Naive B cell (primary cell): ENCODE data around the gene ACP4. TPM values are rescaled to one million over a fixed set of nuclear protein-coding genes. Genes with fewer than 3 reads are reported as not detected.
"Not testable (repeated sequence)": the region's sequence is repeated elsewhere in the genome, so short reads cannot be mapped to it uniquely, and the experiment has no call there.

ENCODE experiments used
- ATAC-seq, 2 donors: fragments of 150-1000 bp; cut with Tn5 transposase; 2 replicates each; pipeline ENCODE4 v1.10.0; 2021; ENCODE audit warnings: low read depth in 2 of 2, mild to moderate bottlenecking in 2 of 2, moderate library complexity in 2 of 2
- DNase-seq: peaks from one replicate; pipeline ENCODE4 v3.0.0; 2022
- H3K27ac Mint-ChIP-seq, 6 donors: one replicate each; pipeline ENCODE4 v1.8.0; 2020 to 2022; ENCODE audit warnings: mild to moderate bottlenecking in 6 of 6, mixed read lengths in 6 of 6, moderate library complexity in 5 of 6, inconsistent platforms in 2 of 6
- H3K27me3 Mint-ChIP-seq, 3 donors: one replicate each; pipeline ENCODE4 v1.8.0; 2021 to 2022; ENCODE audit warnings: mixed read lengths in 3 of 3, mild to moderate bottlenecking in 1 of 3
- H3K36me3 Mint-ChIP-seq, 2 donors: one replicate each; pipeline ENCODE4 v1.8.0; 2020 to 2022; ENCODE audit warnings: mixed read lengths in 2 of 2, inconsistent platforms in 1 of 2, mild to moderate bottlenecking in 1 of 2
- H3K4me1 Mint-ChIP-seq, 3 donors: one replicate each; pipeline ENCODE4 v1.8.0; 2020 to 2022; ENCODE audit warnings: mixed read lengths in 3 of 3, inconsistent platforms in 1 of 3, mild to moderate bottlenecking in 1 of 3, moderate library complexity in 1 of 3
- H3K4me3 Mint-ChIP-seq, 8 donors: one replicate each; pipeline ENCODE4 v1.8.0; 2020 to 2022; ENCODE audit warnings: mild to moderate bottlenecking in 8 of 8, mixed read lengths in 8 of 8, moderate library complexity in 8 of 8, inconsistent platforms in 2 of 8
- H3K9me3 Mint-ChIP-seq, 7 donors: one replicate each; pipeline ENCODE4 v1.8.0; 2020 to 2022; ENCODE audit warnings: mixed read lengths in 7 of 7, mild to moderate bottlenecking in 5 of 7, inconsistent platforms in 2 of 7, moderate library complexity in 1 of 7
- polyA plus RNA-seq, 6 donors: library from polyadenylated mRNA; unstranded; fragments of 300-500 nt; fragmentation: Illumina TruSeq; gene quantifications; one replicate each; pipeline ENCODE4 v1.2.3, GENCODE V29; 2021; ENCODE audit warnings: low read depth in 6 of 6

The ACP4 gene, protein sequence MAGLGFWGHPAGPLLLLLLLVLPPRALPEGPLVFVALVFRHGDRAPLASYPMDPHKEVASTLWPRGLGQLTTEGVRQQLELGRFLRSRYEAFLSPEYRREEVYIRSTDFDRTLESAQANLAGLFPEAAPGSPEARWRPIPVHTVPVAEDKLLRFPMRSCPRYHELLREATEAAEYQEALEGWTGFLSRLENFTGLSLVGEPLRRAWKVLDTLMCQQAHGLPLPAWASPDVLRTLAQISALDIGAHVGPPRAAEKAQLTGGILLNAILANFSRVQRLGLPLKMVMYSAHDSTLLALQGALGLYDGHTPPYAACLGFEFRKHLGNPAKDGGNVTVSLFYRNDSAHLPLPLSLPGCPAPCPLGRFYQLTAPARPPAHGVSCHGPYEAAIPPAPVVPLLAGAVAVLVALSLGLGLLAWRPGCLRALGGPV
- polyA plus RNA-seq = not detected

DNA sequence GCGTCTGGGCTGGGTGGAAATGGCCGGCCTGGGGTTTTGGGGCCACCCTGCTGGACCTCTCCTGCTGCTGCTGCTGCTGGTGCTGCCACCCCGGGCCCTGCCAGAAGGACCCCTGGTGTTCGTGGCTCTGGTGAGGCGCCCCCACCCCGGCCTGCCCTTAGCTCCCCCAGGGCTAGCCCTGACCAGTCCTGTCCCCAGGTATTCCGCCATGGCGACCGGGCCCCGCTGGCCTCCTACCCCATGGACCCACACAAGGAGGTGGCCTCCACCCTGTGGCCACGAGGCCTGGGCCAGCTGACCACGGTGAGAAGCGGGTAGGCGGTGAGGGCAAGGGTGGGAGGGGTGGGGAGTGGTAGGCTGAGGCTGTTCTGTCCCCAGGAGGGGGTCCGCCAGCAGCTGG lies at the start of gene ACP4:
Gene ACP4, plus strand, starts transcription at position 20 of the 400 bp plus-strand sequence. Its CDS starts 0 bp downstream, at position 20.
- Mint-ChIP-seq H3K27me3 (peaks cover 0 to 13% (median 0%) of the 10 kb centered on the region in 3 donors), H3K4me1 (peaks cover 5 to 7% (median 6%) of the 10 kb centered on the region in 3 donors), H3K4me3 (peak within 1 kb of the TSS in 1 of 8 donors; percentile 76), H3K9me3 (no peaks in the 10 kb centered on the region), H3K36me3 (no peaks in the 10 kb centered on the region), H3K27ac (peak within 1 kb of the TSS in 3 of 6 donors; percentile 14 to 61 (median 28))
- ATAC-seq (no peak), DNase-seq (no peak)

DNA sequence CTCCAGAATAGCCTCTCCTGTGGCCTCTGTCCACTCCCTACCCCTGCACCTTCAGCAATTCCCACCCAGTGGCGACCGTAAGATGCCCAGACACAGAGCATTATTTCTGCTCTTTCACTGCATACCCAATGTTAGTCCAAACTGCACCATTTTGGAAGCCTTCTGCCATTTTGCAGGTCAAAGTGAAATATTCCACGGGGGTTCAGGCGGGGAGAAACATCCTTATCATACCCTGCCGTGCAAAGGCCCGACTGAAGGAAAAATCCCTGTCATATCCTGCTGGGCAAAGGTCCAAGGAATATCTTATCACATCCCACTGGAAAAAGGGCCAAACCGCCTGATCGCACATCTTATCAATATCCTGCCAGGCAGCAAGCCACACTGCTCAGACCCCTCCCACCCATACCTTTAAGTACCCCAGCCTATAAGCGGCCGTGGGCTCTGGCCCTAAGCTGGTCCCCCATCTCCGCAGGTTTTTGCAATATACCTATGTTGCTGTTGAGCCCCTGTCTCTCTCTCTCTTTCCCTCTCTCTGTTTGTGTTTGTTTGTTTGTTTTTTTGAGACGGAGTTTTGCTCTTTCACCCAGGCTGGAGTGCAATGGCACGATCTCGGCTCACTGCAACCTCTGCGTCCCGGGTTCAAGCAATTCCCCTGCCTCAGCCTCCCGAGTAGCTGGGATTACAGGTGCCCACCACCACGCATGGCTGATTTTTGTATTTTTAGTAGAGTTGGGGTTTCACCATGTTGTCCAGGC lies 48.9 kb upstream of the ACP4 start:
- H3K4me3 Mint-ChIP-seq = no peak overlapping the region
- peaks cover 36 to 80% (median 55%) of the 10 kb centered on the region in 3 donors for H3K27me3 Mint-ChIP-seq

DNA sequence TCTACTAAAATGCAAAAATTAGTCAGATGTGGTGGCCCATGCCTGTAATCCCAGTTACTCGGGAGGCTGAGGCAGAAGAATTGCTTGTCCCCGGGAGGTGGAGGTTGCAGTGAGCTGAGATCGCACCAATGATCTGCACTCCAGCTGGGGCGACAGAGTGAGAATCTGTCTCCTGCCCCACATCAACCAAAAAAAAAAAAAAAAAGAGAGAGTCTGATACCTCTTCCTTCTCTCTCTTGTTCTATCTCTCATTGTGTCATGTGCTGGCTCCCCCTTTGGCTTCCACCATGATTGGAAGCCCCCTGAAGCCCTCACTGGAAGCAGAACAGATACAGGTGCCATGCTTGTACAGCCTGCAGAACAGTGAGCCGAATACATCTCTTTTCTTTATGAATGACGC lies 46.7 kb upstream of the ACP4 start:
- Mint-ChIP-seq H3K4me3 (no peak overlapping the region), H3K27ac (no peak overlapping the region)

More for the DNA sequence above, 48.9 kb upstream of the ACP4 start:
- no peak for DNase-seq
- Mint-ChIP-seq H3K9me3 (peaks cover 0 to 3% (median 0%) of the 10 kb centered on the region in 7 donors), H3K4me1 (no peaks in the 10 kb centered on the region), H3K36me3 (peaks cover 0 to 5% of the 10 kb centered on the region in 2 donors), H3K27ac (peak overlapping the region in 1 of 6 donors; percentile 67)
- no peak for ATAC-seq

DNA sequence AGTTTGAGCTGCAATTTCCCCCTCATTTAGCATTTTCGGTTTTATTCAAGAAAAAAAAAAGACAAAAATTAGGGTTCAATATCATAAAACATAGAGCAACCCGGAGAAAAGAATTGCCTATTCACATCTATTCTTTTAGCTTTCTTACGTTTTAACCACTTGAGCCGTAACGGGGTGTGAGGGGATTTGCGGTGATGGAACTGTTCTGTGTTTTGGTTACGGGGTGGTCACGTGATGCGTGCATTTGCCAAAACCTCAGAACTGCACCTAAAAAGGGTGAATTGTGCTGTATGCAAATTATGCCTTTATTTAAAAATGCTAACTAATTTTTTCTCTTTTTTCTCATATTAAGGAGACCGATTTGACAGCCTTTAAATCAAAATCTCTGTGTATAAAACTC lies 45.0 kb upstream of the ACP4 start:
- H3K27ac Mint-ChIP-seq = no peak overlapping the region
- peaks cover 18 to 56% (median 34%) of the 10 kb centered on the region in 3 donors for H3K27me3 Mint-ChIP-seq
- no peak for ATAC-seq
- no peaks in the 10 kb centered on the region for H3K36me3 Mint-ChIP-seq
- peaks cover 0 to 2% (median 0%) of the 10 kb centered on the region in 7 donors for H3K9me3 Mint-ChIP-seq
- DNase-seq = no peak
- H3K4me3 Mint-ChIP-seq = no peak overlapping the region
- H3K4me1 Mint-ChIP-seq = no peaks in the 10 kb centered on the region

More for the DNA sequence above, 46.7 kb upstream of the ACP4 start:
- no peak for ATAC-seq
- Mint-ChIP-seq H3K4me1 (no peaks in the 10 kb centered on the region), H3K36me3 (no peaks in the 10 kb centered on the region), H3K27me3 (peaks cover 27 to 69% (median 46%) of the 10 kb centered on the region in 3 donors), H3K9me3 (peaks cover 0 to 2% (median 0%) of the 10 kb centered on the region in 7 donors)
- DNase-seq = no peak

DNA sequence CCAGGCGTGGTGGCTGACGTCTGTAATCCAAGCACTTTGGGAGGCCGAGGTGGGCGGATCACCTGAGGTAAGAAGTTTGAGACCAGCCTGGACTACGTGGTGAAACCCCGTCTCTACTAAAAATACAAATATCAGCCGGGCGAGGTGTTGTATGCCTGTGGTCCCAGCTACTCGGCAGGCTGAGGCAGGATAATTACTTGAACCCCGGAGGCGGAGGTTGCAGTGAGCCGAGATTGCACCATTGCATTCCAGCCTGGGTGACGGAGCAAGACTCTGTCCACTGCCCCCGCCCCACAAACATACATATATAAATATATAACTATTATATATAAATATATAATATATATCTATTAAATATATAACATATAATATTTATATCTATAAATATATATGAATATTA lies 43.1 kb upstream of the ACP4 start:
- not testable (repeated sequence) for H3K4me1 Mint-ChIP-seq, DNase-seq, H3K9me3 Mint-ChIP-seq, H3K4me3 Mint-ChIP-seq, ATAC-seq, H3K27ac Mint-ChIP-seq, H3K36me3 Mint-ChIP-seq
- peaks cover 7 to 48% (median 18%) of the 10 kb centered on the region in 3 donors for H3K27me3 Mint-ChIP-seq

DNA sequence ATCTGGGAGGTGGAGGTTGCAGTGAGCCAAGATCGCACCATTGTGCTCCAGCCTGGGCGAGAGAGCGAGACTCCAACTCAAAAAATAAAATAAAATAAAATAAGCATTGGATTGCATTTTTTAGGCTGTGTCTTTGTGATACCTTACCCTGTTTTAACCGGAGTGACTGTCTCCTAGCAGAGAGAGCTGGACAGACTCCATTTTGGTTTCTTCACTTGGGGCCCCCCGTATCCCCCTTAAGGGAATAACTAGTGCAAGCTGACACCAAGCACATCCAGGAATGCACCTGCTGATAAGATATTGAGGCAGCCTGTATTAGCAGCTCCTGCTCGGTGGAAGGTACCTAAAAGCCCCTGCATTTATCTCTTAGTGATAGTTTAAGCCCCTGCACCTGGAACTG lies 40.7 kb upstream of the ACP4 start:
- no peak overlapping the region for H3K4me3 Mint-ChIP-seq
- H3K9me3 Mint-ChIP-seq = peaks cover 0 to 2% (median 0%) of the 10 kb centered on the region in 7 donors
- H3K36me3 Mint-ChIP-seq = no peaks in the 10 kb centered on the region
- no peak overlapping the region for H3K27ac Mint-ChIP-seq
- H3K4me1 Mint-ChIP-seq = no peaks in the 10 kb centered on the region
- DNase-seq (no peak), ATAC-seq (no peak)
- H3K27me3 Mint-ChIP-seq = peaks cover 0 to 44% (median 20%) of the 10 kb centered on the region in 3 donors

DNA sequence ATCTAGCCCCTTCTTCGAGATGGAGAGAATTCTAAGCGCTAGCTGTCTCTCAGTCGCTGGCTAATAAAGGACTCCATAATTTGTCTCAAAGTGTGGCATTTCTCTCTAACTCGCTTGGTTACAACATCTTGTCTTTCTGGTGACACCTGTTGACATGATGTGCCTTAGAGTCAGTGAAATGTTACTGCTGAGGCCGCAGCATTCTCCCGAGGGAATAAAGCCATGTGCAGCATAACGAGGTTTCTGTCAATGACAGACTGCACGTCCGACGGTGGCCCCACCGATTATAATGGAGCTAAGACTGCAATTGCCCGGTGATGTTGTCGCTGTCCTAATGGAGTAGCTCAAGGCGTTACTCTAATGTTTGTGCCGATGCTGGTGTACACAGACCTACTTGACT lies 40.2 kb upstream of the ACP4 start:
- DNase-seq = no peak
- no peak for ATAC-seq
- Mint-ChIP-seq H3K36me3 (no peaks in the 10 kb centered on the region), H3K9me3 (peaks cover 0 to 2% (median 0%) of the 10 kb centered on the region in 7 donors), H3K27me3 (peaks cover 3 to 44% (median 25%) of the 10 kb centered on the region in 3 donors), H3K4me1 (no peaks in the 10 kb centered on the region), H3K4me3 (no peak overlapping the region), H3K27ac (no peak overlapping the region)

DNA sequence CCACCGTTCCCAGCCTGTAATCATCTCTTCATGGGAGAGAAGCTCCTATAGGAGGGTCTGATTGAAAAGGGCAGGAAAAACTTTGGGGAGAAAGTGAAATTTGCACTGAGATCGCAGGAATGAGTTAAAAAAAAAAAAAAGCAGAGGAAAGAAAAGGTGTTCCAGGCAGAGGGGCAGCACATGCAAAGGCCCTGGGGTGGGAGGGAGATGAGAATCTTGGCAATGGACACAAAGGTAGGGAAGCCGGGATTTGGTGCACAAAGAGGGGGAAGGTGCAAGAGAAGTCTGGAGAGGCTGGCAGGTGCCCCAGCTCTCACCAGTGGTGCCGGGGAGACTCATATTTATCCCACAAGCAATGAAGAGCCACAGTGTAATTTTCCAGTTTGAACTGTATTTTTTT lies 36.3 kb upstream of the ACP4 start:
- no peak for DNase-seq
- Mint-ChIP-seq H3K36me3 (no peaks in the 10 kb centered on the region), H3K9me3 (no peaks in the 10 kb centered on the region), H3K4me3 (peak overlapping the region in 1 of 8 donors; percentile 35), H3K27ac (no peak overlapping the region), H3K27me3 (peaks cover 6 to 56% (median 37%) of the 10 kb centered on the region in 3 donors), H3K4me1 (no peaks in the 10 kb centered on the region)
- no peak for ATAC-seq

DNA sequence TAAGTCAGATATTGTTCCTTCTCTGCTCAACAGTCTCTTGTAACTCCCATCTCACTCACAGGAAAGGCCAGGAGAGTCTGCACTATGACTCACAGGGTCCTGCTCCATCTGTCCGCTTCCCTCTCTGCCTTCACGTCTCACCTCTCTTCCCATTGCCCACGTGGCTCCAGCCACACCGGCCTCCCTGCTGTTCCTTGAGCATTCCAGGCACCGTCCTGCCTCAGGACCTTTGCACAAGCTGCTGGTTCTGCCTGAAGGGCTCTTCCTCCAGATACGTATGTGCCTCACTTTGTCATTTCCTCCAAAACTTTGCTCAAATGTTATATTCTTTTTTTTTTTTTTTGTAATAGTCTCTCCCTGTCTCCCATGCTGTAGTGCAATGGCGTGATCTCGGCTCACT lies 34.0 kb upstream of the ACP4 start:
- not testable (repeated sequence) for ATAC-seq, H3K4me1 Mint-ChIP-seq, H3K27ac Mint-ChIP-seq, H3K36me3 Mint-ChIP-seq, DNase-seq, H3K4me3 Mint-ChIP-seq, H3K9me3 Mint-ChIP-seq
- peaks cover 9 to 52% (median 37%) of the 10 kb centered on the region in 3 donors for H3K27me3 Mint-ChIP-seq

DNA sequence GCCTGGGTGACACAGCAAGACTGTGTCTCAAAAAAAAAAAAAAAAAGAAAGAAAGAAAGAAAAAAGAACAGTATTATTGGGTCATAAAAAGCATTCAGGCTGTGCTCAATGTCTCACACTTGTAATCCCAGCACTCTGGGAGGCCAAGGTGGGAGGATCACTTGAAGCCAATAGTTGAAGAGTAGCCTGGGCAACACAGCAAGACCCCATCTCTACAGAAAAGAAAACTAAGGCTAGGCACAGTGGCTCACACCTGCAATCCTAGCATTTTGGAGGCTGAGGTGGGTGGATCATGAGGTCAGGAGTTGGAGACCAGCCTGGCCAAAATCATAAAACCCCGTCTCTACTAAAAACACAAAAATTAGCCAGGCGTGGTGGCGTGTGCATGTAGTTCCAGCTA lies 32.6 kb upstream of the ACP4 start:
- H3K4me1 Mint-ChIP-seq, H3K4me3 Mint-ChIP-seq, DNase-seq, H3K36me3 Mint-ChIP-seq, H3K27ac Mint-ChIP-seq, H3K9me3 Mint-ChIP-seq, ATAC-seq: not testable (repeated sequence)
- peaks cover 9 to 44% (median 37%) of the 10 kb centered on the region in 3 donors for H3K27me3 Mint-ChIP-seq

DNA sequence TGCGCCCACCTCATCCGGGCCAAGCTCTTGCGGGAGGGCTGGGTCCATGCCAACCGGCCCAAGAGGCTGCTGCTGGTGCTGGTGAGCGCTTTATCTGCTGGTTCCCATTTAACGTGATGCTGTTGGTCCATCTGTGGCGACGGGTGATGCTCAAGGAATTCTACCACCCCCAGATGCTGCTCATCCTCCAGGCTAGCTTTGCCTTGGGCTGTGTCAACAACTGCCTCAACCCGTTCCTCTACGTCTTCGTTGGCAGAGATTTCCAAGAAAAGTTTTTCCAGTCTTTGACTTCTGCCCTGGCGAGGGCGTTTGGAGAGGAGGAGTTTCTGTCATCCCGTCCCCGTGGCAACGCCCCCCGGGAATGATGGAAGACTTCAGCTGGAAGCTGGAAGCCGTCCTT lies 31.1 kb upstream of the ACP4 start:
- H3K36me3 Mint-ChIP-seq, ATAC-seq, H3K4me1 Mint-ChIP-seq, DNase-seq, H3K9me3 Mint-ChIP-seq, H3K4me3 Mint-ChIP-seq, H3K27ac Mint-ChIP-seq: not testable (repeated sequence)
- H3K27me3 Mint-ChIP-seq = peaks cover 9 to 35% (median 30%) of the 10 kb centered on the region in 3 donors

DNA sequence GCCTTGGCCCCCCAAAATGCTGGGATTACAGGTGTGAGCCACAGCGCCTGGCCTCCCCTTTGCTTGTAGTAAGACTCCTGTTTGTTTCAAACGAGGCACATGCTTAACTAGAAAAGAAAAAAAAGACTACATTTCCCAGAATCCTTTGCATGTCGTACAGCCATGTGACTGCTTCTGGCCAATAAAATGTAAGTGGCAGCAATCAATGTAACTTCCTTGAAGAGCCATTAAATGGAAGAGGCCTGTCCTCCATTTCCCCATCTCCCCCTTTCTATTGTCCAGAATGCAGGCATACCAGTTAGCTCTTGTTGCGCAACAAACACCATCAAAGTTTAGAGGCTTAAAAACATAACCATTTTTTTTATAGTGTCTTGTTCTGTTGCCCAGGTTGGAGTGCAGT lies 30.3 kb upstream of the ACP4 start:
- DNase-seq (no peak), ATAC-seq (no peak)
- H3K27ac Mint-ChIP-seq = no peak overlapping the region
- H3K27me3 Mint-ChIP-seq = peaks cover 7 to 37% (median 26%) of the 10 kb centered on the region in 3 donors
- no peak overlapping the region for H3K4me3 Mint-ChIP-seq
- H3K36me3 Mint-ChIP-seq = no peaks in the 10 kb centered on the region
- no peaks in the 10 kb centered on the region for H3K4me1 Mint-ChIP-seq
- H3K9me3 Mint-ChIP-seq = peaks cover 0 to 7% (median 3%) of the 10 kb centered on the region in 7 donors

DNA sequence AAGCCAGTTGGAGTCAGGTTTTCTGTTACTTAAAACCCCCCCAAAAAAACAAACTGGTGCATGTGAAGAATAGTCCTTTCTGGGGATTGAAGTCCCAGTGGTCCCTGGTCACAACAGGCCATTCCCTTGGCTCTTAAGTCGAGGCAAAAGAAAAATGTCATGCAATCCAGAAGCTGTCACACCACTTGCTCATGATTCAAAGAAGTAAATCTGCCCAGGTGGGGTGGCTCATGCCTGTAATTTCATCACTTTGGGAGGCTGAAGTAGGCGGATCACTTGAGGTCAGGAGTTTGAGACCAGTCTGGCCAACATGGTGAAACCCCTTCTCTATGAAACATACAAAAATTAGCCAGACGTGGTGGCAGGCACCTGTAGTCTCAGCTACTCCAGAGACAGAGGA lies 28.7 kb upstream of the ACP4 start:
- H3K4me1 Mint-ChIP-seq, ATAC-seq, DNase-seq, H3K36me3 Mint-ChIP-seq, H3K27ac Mint-ChIP-seq, H3K4me3 Mint-ChIP-seq, H3K9me3 Mint-ChIP-seq: not testable (repeated sequence)
- H3K27me3 Mint-ChIP-seq = peaks cover 3 to 34% (median 29%) of the 10 kb centered on the region in 3 donors
